Astrocyte of the cerebellum (primary cell): ENCODE results near the gene STT3A.

ENCODE experiments used
- DNase-seq: peaks from one replicate; pipeline ENCODE4 v3.0.0-alpha.2; 2011; ENCODE audit warnings: low read depth
- H3K4me3 ChIP-seq: 2 replicates; pipeline ENCODE4 v1.5.1; 2011; ENCODE audit warnings: mild to moderate bottlenecking, low read depth, low read length, moderate library complexity
- CTCF ChIP-seq: IDR thresholded peaks from 2 replicates; pipeline ENCODE4 v1.5.1; 2012; ENCODE audit warnings: low read length, low read depth, moderate library complexity, mild to moderate bottlenecking; ENCODE audit errors: missing control alignments
- in situ Hi-C: cut with HindIII; loops from 2 replicates; pipeline ENCODE4 v1.10.0; 2017; ENCODE audit warnings: low sequenced_read_pairs

STT3A gene

GRCh38 chr11:125592305-125593113 lies at the start of gene STT3A:
TSS of gene STT3A (plus strand) at chr11:125592852. CDS start at chr11:125595916, 3,064 bp downstream.
- H3K4me3 ChIP-seq = peak within 1 kb of the TSS; percentile 89
- DNase-seq = peak; percentile 100
- TF ChIP-seq CTCF = no peak
- in situ Hi-C loops = no loop called here

- TF ChIP-seq CTCF = no peak
- no peak overlapping the region for H3K4me3 ChIP-seq
- in situ Hi-C loops = no loop called here
- no peak for DNase-seq
These were observed 41.9 kb upstream of the STT3A start for GRCh38 chr11:125550780-125551179.

GRCh38 chr11:125551835-125552342 lies 40.8 kb upstream of the STT3A start:
- no peak for TF ChIP-seq CTCF
- in situ Hi-C loops = no loop called here

GRCh38 chr11:125552927-125553326 lies 39.7 kb upstream of the STT3A start:
- no peak for DNase-seq
- H3K4me3 ChIP-seq = no peak overlapping the region
- in situ Hi-C loops = no loop called here
- no peak for TF ChIP-seq CTCF

More at GRCh38 chr11:125551835-125552342, 40.8 kb upstream of the STT3A start:
- no peak overlapping the region for H3K4me3 ChIP-seq
- no peak for DNase-seq

GRCh38 chr11:125553357-125553756 lies 39.3 kb upstream of the STT3A start:
- no peak for TF ChIP-seq CTCF
- H3K4me3 ChIP-seq = no peak overlapping the region
- DNase-seq = no peak
- in situ Hi-C loops = no loop called here

- no peak for DNase-seq
- no peak for TF ChIP-seq CTCF
- in situ Hi-C loops = no loop called here
These were observed 38.6 kb upstream of the STT3A start for GRCh38 chr11:125554038-125554437.

More at GRCh38 chr11:125554038-125554437, 38.6 kb upstream of the STT3A start:
- no peak overlapping the region for H3K4me3 ChIP-seq
